HCT116 (cell line): ENCODE results near the gene SEMA5A.

Source experiments
- CTCF ChIP-seq, 3 experiments: fragments of 200-600 bp in 1 of 3; sonication (generic) in 1 of 3; IDR thresholded peaks in 2 of 3; conservative IDR thresholded peaks in 1 of 3; 2 replicates each; pipeline ENCODE4 v1.5.1; 2012 to 2017; ENCODE audit warnings: low read depth in 2 of 3, low read length in 2 of 3, antibody characterized with exemption in 1 of 3, borderline replicate concordance in 1 of 3, control low read depth in 1 of 3, mild to moderate bottlenecking in 1 of 3, mixed read lengths in 1 of 3, mixed run types in 1 of 3, moderate library complexity in 1 of 3; ENCODE audit not compliant: insufficient read depth in 1 of 3
- EGR1 ChIP-seq: IDR thresholded peaks from 2 replicates; pipeline ENCODE4 v1.6.1; 2012; ENCODE audit warnings: low read depth
- ELF1 ChIP-seq: IDR thresholded peaks from 2 replicates; pipeline ENCODE4 v1.6.1; 2012; ENCODE audit warnings: low read depth, borderline replicate concordance
- EZH2 ChIP-seq: fragments of 200-600 bp; sonication (generic); IDR thresholded peaks from 2 replicates; pipeline ENCODE4 v1.6.1; 2017; ENCODE audit warnings: antibody characterized with exemption, mixed run types
- EZH2phosphoT487 ChIP-seq: fragments of 200-600 bp; IDR thresholded peaks from 2 replicates; pipeline ENCODE4 v1.6.1; 2018; ENCODE audit warnings: antibody characterized with exemption, borderline replicate concordance
- FOSL1 ChIP-seq: IDR thresholded peaks from 2 replicates; pipeline ENCODE4 v1.6.1; 2012; ENCODE audit warnings: low read depth
- POLR2A ChIP-seq: IDR thresholded peaks from 2 replicates; pipeline ENCODE4 v1.7.0; 2011; ENCODE audit warnings: borderline replicate concordance; ENCODE audit not compliant: insufficient read depth, insufficient read length; ENCODE audit errors: extremely low read depth
- POLR2AphosphoS5 ChIP-seq: IDR thresholded peaks from 2 replicates; pipeline ENCODE4 v1.6.1; 2011; ENCODE audit warnings: mild to moderate bottlenecking, low read depth, low read length, moderate library complexity
- SIN3A ChIP-seq: IDR thresholded peaks from 2 replicates; pipeline ENCODE4 v1.6.1; 2012; ENCODE audit warnings: low read depth
- TCF7L2 ChIP-seq: IDR thresholded peaks from 2 replicates; pipeline ENCODE4 v1.7.0; 2011; ENCODE audit warnings: borderline replicate concordance, inconsistent platforms; ENCODE audit not compliant: insufficient read depth, insufficient read length; ENCODE audit errors: extremely low read depth
- YY1 ChIP-seq: IDR thresholded peaks from 2 replicates; pipeline ENCODE4 v1.6.1; 2011; ENCODE audit warnings: low read length, low read depth, moderate library complexity, mild to moderate bottlenecking; ENCODE audit not compliant: insufficient replicate concordance; ENCODE audit errors: extremely low read depth
- ZBTB33 ChIP-seq: IDR thresholded peaks from 2 replicates; pipeline ENCODE4 v1.6.1; 2011; ENCODE audit warnings: mild to moderate bottlenecking, low read length, moderate library complexity; ENCODE audit not compliant: insufficient replicate concordance; ENCODE audit errors: extremely low read depth
- TF ChIP-seq, protein P1 (sequence below): IDR thresholded peaks from 2 replicates; pipeline ENCODE4 v1.6.1; 2012; ENCODE audit warnings: low read depth

DNA sequence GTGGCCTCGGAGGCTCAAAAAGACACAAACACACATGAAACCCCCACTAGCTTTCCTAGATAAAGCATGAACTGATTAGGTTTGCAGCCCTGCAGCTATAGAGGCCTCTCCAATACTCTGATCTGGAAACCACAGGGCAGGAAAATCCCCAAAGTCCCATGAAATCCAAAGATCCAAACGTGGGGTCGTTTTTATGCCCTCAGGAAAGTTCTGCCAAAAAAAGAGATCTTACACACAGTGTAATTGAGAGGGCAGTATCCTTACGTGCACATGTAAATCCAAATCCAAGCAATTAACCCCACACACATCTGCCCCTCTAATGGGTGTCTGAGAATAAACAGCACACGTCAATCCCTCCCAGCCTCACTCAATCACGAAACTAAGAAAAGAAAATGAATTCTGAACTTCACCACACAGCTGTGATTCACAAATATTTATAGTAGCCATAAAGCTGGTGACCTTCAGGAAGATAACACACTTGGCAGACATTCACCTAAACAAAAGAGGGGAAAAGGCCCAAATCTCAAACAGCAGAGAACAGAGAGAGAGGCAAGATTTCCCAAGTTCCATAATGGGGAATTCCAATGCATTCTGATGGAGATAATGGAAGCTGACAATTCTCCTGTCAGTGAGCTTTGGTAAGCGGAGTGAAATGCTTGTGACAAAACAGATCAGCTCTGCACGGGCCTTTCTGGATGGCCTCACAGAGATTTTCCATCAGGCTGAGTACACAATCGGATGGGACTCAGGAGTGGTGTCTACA, 114.2 kb downstream of the SEMA5A start:
- TF ChIP-seq EGR1 (no peak), CTCF (IDR thresholded peaks at IDR 0.05 in 2 of 3, conservative IDR thresholded peaks at IDR 0.05 in 1 of 3; ENCODE audit: borderline replicate concordance in 1 of 3, insufficient read depth in 1 of 3, low read depth in 2 of 3, low read length in 2 of 3) (no peak), EZH2 (no peak), YY1 (no peak), POLR2AphosphoS5 (no peak), SIN3A (no peak), ZBTB33 (no peak), POLR2A (no peak), ELF1 (no peak), FOSL1 (no peak), EZH2phosphoT487 (no peak), TCF7L2 (no peak)
- TF ChIP-seq, protein P1, sequence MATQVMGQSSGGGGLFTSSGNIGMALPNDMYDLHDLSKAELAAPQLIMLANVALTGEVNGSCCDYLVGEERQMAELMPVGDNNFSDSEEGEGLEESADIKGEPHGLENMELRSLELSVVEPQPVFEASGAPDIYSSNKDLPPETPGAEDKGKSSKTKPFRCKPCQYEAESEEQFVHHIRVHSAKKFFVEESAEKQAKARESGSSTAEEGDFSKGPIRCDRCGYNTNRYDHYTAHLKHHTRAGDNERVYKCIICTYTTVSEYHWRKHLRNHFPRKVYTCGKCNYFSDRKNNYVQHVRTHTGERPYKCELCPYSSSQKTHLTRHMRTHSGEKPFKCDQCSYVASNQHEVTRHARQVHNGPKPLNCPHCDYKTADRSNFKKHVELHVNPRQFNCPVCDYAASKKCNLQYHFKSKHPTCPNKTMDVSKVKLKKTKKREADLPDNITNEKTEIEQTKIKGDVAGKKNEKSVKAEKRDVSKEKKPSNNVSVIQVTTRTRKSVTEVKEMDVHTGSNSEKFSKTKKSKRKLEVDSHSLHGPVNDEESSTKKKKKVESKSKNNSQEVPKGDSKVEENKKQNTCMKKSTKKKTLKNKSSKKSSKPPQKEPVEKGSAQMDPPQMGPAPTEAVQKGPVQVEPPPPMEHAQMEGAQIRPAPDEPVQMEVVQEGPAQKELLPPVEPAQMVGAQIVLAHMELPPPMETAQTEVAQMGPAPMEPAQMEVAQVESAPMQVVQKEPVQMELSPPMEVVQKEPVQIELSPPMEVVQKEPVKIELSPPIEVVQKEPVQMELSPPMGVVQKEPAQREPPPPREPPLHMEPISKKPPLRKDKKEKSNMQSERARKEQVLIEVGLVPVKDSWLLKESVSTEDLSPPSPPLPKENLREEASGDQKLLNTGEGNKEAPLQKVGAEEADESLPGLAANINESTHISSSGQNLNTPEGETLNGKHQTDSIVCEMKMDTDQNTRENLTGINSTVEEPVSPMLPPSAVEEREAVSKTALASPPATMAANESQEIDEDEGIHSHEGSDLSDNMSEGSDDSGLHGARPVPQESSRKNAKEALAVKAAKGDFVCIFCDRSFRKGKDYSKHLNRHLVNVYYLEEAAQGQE, result no peak
